Kidney epithelial cell (primary cell): ENCODE results near the gene EDEM1. TPM values are rescaled to one million over a fixed set of nuclear protein-coding genes. Genes with fewer than 3 reads are reported as not detected.

Source experiments
- DNase-seq: peaks from one replicate; pipeline ENCODE4 v3.0.0-alpha.2; 2010; ENCODE audit warnings: low read depth
- H3K27me3 ChIP-seq: 2 replicates; pipeline ENCODE4 v1.6.0; 2011; ENCODE audit warnings: low read length; ENCODE audit not compliant: control insufficient read depth, insufficient read depth
- H3K36me3 ChIP-seq: 2 replicates; pipeline ENCODE4 v1.5.1; 2011; ENCODE audit warnings: low read length; ENCODE audit not compliant: control insufficient read depth, insufficient read depth
- H3K4me3 ChIP-seq: 2 replicates; pipeline ENCODE4 v1.5.1; 2011; ENCODE audit warnings: low read depth, mild to moderate bottlenecking, control low read depth, low read length
- total RNA-seq: library from RNA; depleted of rRNA; stranded (reverse); fragments of >200 nt; gene quantifications from 2 replicates; pipeline ENCODE4 v1.2.3, GENCODE V29; 2015
- TF ChIP-seq, protein P1 (sequence below): IDR thresholded peaks from 2 replicates; pipeline ENCODE4 v1.5.1; 2011; ENCODE audit warnings: mild to moderate bottlenecking, moderate library complexity, low read length, control low read depth, inconsistent platforms; ENCODE audit not compliant: insufficient read depth, poor library complexity, severe bottlenecking

Gene EDEM1
- total RNA-seq, 1 donor from 2014 or later, result 56.9 TPM

DNA sequence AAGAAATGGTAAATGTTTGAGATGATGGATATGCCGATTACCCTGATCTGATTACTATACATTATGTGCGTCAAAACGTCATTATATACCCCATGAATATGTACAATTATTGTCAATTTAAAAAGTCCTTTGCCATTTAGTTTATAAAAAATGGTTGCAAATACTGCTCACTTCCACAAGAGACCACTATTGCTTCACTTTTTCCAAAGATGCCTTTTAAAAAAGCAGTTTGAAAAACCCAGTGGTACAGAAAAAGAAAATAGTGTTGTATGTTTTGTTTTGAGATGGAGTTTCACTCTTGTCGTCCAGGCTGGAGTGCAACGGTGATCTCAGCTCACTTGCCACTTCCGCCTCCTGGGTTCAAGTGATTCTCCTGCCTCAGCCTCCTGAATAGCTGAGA is 39.3 kb downstream of the EDEM1 start:
- no peaks in the 10 kb centered on the region for H3K27me3 ChIP-seq
- H3K4me3 ChIP-seq, result no peak overlapping the region
- H3K36me3 ChIP-seq, result no peaks in the 10 kb centered on the region
- no peak for DNase-seq
- TF ChIP-seq, protein P1, sequence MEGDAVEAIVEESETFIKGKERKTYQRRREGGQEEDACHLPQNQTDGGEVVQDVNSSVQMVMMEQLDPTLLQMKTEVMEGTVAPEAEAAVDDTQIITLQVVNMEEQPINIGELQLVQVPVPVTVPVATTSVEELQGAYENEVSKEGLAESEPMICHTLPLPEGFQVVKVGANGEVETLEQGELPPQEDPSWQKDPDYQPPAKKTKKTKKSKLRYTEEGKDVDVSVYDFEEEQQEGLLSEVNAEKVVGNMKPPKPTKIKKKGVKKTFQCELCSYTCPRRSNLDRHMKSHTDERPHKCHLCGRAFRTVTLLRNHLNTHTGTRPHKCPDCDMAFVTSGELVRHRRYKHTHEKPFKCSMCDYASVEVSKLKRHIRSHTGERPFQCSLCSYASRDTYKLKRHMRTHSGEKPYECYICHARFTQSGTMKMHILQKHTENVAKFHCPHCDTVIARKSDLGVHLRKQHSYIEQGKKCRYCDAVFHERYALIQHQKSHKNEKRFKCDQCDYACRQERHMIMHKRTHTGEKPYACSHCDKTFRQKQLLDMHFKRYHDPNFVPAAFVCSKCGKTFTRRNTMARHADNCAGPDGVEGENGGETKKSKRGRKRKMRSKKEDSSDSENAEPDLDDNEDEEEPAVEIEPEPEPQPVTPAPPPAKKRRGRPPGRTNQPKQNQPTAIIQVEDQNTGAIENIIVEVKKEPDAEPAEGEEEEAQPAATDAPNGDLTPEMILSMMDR, result peak; percentile 51

DNA sequence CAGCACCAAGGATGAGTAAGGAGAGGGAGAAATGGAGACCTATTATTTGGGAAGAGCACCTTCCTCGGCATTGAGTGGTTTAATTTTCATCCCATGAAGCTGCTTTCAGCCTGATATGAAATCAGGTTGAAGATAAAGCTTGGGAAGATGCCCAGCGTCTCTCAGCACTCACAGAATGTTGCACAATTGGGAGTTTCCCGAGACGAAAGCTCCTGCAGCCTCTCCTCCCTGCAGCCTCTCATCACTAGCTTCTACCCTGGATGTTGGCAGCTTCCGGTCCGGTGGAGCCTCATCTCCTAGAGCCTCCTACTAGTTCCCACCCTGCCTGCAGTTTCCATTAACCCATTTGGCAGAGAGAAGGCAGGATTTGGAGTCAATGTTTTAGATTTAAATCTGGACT is 40.3 kb downstream of the EDEM1 start:
- H3K4me3 ChIP-seq, result no peak overlapping the region
- TF ChIP-seq, protein P1, result no peak
- H3K36me3 ChIP-seq, result no peaks in the 10 kb centered on the region
- DNase-seq, result no peak
- no peaks in the 10 kb centered on the region for H3K27me3 ChIP-seq

DNA sequence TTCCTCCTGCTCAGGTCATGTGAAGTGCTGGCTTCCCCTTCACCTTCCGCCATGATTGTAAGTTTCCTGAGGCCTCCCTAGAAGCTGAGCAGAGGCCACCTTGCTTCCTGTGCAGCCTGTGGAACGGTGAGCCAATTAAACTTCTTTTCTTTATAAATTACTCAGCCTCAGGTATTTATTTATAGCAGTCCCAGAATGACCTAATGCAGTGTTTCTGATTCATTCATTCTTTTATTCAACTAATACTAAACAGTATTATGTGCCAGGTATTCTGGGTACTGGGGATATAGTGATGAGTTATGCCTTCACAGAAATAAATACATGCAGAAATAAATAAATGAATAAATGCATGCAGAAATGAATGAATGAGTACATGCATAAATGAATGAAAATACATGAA is 41.9 kb downstream of the EDEM1 start:
- Histone ChIP-seq H3K27me3 (no peaks in the 10 kb centered on the region), H3K4me3 (no peak overlapping the region), H3K36me3 (no peaks in the 10 kb centered on the region)
- DNase-seq, result no peak
- TF ChIP-seq, protein P1, result no peak

DNA sequence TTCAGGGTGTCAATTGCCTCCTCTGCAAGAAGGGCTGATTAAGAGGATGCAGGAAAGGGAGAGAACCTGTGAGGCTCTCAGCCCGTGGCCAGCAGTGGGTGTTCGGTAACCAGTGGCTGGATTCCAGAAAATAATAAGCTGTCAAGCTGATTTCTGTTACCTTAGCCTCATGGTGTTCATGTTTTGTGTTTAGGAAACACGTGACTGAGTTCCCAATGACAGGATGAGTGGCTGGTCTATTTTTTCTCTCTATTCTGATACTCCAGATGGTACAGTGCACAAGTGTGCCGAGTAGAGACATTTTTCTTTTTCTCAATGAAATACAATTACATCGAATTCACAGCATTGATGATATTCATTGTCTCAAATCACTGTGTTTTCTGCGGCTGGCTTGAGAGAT is 43.6 kb downstream of the EDEM1 start:
- TF ChIP-seq, protein P1, result no peak
- no peaks in the 10 kb centered on the region for H3K27me3 ChIP-seq

DNA sequence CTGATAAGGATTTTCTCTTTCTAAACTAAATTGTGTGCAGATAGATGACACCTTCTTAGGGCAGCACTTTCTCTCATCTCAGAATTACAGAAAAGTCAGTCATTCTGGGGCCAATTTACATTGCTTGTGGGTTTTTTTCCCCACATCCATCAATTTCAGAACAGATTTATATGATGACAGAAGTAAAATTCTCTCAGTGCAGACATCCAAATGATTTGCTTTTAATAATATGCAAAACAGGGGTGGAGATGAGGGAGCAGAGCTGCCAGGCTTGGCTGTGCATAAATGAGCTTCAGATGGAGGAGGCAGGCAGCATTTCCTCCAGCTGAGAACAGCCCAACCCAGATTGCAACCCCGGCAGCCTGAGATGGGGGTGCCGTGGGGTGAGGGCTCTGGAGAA is 44.0 kb downstream of the EDEM1 start:
- Histone ChIP-seq H3K27me3 (no peaks in the 10 kb centered on the region), H3K36me3 (no peaks in the 10 kb centered on the region), H3K4me3 (no peak overlapping the region)
- TF ChIP-seq, protein P1, result no peak
- no peak for DNase-seq

More for the DNA sequence above, 43.6 kb downstream of the EDEM1 start:
- Histone ChIP-seq H3K4me3 (no peak overlapping the region), H3K36me3 (no peaks in the 10 kb centered on the region)
- no peak for DNase-seq

- TF ChIP-seq, protein P1, result peak; percentile 14
- Histone ChIP-seq H3K36me3 (no peaks in the 10 kb centered on the region), H3K27me3 (no peaks in the 10 kb centered on the region), H3K4me3 (no peak overlapping the region)
- DNase-seq, result no peak
Observed at GRCh38 chr3:5232570-5232969, 45.1 kb downstream of the EDEM1 start.
